HTR-8/SVneo (cell line): Measurements from ENCODE around the gene CYP4A11.
"Not testable (repeated sequence)": the region's sequence is repeated elsewhere in the genome, so short reads cannot be mapped to it uniquely, and the experiment has no call there.

Experiments used
- DNase-seq: peaks from one replicate; pipeline ENCODE4 v3.0.0; 2011; ENCODE audit warnings: low spot score, mixed read lengths; ENCODE audit not compliant: insufficient read length
- FAIRE-seq: peaks from 2 replicates; lab custom pipeline; 2011; peaks lifted over from hg19 to GRCh38; lab: Jason Lieb, UNC

The CYP4A11 gene

GRCh38 chr1:46941135-46941694 is at the start of gene CYP4A11:
Gene CYP4A11, minus strand, starts transcription at chr1:46941476. Its CDS starts 43 bp downstream, at chr1:46941433.
- DNase-seq (no peak), FAIRE-seq (no peak)

DNA sequence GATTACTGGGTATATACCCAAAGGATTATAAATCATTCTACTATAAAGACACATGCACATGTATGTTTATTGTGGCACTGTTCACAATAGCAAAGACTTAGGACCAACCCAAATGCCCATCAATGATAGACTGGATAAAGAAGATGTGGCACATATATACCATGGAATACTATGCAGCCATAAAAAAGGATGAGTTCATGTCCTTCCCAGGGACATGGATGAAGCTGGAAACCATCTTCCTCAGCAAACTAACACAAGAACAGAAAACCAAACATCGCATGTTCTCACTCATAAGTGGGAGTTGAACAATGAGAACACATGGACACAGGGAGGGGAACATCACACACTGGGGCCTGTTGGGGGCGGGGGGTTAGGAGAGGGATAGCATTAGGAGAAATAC is 49.3 kb upstream of the CYP4A11 start:
- not testable (repeated sequence) for DNase-seq, FAIRE-seq

GRCh38 chr1:46983830-46984586 is 42.7 kb upstream of the CYP4A11 start:
- DNase-seq (no peak), FAIRE-seq (no peak)

DNA sequence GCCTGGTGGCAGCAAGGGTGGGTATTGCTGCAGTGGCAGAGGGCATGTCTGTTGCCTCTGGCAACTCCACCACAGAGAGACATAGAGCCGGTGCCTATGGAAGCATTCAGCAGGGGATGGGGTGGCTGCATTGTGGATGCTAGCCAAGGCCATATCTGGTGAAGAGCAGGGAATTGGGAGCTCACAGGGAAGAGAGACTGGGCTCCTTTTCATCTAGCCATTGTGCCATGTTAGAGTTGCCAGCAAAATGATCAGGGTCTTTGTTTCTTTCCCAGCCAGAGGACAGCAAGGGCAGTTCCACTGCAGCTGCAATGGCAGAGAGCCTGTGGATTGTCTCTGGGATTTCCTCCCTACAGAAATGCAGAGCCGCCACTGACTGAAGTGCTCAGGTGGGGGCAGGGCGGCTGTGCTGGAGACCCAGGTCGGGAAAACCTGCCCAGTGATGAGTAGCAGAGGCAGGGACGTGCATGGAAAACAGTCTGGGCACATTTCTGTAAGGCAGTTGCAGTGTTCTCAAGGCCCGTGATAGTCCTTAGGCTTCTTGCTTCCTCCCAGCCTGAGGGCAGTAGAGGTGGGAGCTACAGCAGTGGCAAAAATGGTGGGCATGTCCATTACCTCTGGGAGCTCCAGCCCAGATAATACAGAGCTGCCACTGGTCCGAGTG is 42.0 kb upstream of the CYP4A11 start:
- DNase-seq (no peak), FAIRE-seq (no peak)

GRCh38 chr1:46969014-46969619 is 27.8 kb upstream of the CYP4A11 start:
- DNase-seq (no peak), FAIRE-seq (no peak)

- FAIRE-seq, DNase-seq: not testable (repeated sequence)
Observed at GRCh38 chr1:46962272-46962671, 21.0 kb upstream of the CYP4A11 start.

DNA sequence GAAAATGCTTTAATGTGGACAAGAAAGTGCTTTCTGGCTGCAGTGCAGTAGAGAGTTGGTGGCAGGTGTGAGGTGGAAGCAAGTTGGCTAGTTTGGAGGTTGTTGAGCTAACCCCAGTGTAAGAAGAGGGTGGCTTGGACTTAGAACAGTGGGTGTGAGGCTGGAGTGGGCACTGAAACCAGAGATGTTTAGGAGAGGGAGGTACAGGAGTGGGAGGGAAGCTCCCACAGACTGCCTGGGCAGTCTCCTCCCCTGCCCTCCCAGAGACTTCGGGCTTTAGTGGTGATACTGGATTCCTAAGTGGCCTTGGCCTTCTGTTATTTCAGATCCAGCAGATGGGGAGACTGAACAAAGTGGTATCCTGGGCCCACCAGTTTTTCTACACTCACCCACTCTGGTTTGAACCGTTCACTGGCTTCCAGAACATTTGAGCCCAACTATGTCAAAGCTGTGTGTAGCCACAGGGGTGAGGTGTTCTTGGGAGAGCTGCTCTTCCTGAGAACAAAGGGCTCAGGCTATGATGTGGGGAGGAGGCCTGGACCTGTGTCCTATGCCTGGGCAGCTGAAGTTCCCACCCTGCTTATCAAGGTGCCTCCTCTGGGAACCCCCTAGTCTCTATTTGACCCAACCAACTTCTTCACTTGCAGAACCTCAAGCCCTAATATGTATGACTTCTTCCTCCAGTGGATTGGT is 19.9 kb upstream of the CYP4A11 start:
- FAIRE-seq (no peak), DNase-seq (no peak)

DNA sequence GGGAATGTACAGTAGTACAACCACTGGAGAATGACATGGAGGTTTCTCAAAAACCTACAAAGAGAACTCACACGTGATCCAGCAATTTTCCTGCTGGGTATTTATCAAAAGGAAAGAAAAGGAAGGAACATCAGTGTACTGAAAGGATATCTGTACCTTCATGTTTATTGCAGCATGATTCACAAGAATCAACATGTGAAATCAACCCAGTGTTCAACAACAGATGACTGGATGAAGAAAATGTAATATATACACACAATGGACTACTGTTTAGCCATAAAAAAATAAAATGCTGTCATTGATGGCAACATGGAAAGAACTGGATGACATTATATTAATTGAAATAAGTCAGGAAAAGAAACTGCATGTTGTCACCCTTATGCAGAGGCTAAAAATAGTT is 19.0 kb upstream of the CYP4A11 start:
- DNase-seq (no peak), FAIRE-seq (no peak)

DNA sequence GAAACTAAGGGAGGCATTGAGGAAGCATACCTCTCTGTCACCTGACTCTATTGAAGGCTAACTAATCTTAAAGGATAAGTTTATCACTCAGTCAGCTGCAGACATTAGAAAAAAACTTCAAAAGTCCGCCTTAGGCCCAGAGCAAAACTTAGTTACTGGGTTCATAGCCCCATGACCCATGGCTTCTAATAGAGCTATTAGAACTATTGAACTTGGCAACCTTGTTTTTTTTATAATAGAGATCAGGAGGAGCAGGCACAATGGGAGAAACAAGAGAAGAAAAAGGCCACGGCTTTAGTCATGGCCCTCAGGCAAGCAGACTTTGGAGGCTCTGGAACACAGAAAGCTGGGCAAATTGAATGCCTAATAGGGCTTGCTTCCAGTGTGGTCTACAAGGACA is 13.8 kb upstream of the CYP4A11 start:
- not testable (repeated sequence) for DNase-seq, FAIRE-seq

- FAIRE-seq, DNase-seq: not testable (repeated sequence)
Observed at GRCh38 chr1:46953847-46954246, 12.6 kb upstream of the CYP4A11 start.

- FAIRE-seq, result peak; percentile 4
- not testable (repeated sequence) for DNase-seq
Observed at GRCh38 chr1:46949417-46949666, 8.1 kb upstream of the CYP4A11 start.

- no peak for DNase-seq
- FAIRE-seq, result no peak
Observed at GRCh38 chr1:46948629-46949416, 7.5 kb upstream of the CYP4A11 start.

DNA sequence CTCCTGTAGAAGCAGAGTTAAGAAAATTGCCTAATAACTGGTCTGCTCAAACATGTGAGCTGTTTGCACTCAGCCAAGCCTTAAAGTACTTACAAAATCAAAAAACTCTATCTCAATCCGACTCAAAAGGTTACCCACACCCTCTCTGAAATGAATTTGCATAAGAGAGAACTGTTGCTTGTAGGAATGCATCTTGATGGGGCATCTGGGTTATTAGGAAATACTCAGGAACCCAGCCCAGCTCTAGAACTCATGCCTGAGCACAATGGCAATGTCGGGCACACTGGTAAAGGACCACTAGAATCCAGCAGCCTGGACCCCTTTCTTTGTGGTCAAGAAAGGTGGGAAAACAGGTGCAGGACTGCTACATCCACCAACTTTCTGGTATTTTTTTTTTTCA is 6.4 kb upstream of the CYP4A11 start:
- FAIRE-seq, DNase-seq: not testable (repeated sequence)

DNA sequence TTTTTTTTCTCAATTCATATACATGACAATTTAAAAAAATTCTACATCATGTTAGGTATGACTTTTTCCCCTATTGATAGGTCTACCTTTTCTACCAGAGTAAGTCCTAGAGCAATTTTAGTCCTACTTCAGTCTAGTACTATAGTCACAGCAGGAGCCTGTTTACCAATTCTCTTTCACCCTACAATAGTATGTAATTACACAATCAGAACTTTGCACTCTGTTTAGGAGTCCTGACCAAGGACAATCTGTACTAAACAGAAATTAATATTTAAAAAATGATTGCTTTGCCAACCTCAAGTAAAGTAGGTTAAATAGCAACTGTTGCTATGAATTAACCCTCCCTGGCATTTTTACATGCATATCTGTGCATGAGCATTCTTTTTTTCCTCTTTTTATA is 810 bp upstream of the CYP4A11 start:
- FAIRE-seq, result no peak
- no peak for DNase-seq

DNA sequence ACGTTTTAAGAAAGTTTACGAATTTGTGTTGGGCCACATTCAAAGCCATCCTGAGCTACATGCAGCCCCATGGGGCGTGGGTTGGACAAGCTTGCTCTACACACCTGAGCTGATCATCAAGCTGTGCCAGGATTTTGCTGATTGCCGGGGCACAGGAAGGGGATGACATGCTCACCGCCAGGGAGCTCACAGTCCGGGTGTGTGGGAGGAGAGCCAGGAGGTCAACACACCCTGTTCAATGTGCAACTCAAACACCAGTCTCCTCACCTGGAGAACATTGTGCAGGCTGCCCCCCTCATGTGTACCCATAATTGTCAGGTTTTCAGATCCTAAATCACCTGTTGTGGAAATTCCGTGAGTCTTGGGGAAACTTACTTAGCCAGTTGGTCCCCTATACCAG is 969 bp downstream of the CYP4A11 start:
- no peak for FAIRE-seq

GRCh38 chr1:46937270-46937669 is 4.0 kb downstream of the CYP4A11 start:
- DNase-seq (no peak), FAIRE-seq (no peak)

More for the DNA sequence above, 969 bp downstream of the CYP4A11 start:
- no peak for DNase-seq

- FAIRE-seq (no peak), DNase-seq (no peak)
Observed at GRCh38 chr1:46936788-46937187, 4.5 kb downstream of the CYP4A11 start.

GRCh38 chr1:46934852-46935251 is 6.4 kb downstream of the CYP4A11 start:
- peak; percentile 0 for DNase-seq
- peak; percentile 49 for FAIRE-seq

DNA sequence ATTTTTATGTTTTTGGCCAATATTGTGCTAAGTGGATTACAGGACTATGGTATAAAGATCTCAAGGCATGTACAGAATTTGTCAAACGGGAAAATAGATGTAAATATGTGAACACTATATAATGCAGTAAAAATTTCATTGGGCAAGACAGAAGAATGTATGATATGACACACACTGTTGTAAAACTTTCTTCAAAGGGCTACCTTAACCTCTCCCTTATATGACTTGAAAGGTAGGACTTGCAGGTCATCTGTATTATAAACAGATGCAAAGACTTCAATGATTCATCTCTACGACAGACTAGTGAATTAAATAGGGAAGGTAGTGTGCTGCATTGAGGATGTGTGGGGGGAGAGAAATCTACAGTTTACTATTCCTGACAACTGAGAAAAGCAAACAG is 9.3 kb downstream of the CYP4A11 start:
- DNase-seq, FAIRE-seq: not testable (repeated sequence)

DNA sequence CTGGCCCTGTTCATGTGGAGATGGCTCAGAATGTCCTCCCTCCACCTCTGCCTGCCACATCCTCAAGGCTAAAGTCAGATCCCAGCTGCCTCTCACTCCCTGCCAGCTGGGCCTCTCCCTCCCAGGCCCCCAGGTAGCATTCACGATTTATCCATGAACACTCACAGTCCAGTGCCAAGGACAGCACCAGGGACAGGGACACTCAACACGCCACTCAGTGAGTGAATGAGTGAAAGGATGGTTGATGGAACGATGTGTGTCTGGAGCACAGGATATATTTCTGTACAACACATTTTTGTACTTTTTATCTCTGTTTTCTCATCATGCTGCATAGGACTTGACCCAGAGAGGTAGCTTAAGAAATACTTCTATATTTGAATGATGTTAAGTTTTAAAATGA is 10.1 kb downstream of the CYP4A11 start:
- no peak for FAIRE-seq

More for the DNA sequence above, 10.1 kb downstream of the CYP4A11 start:
- DNase-seq, result no peak
